GM06990 (cell line): ENCODE results near the gene GBGT1.
A peak's percentile ranks its signal among the peaks of the same experiment; 100 is the strongest.

Experiments used
- DNase-seq: peaks from one replicate; pipeline ENCODE4 v3.0.0-alpha.2; 2011; ENCODE audit not compliant: insufficient read length; ENCODE audit errors: extremely low read depth
- H3K27me3 ChIP-seq: replicated peaks from 2 replicates; pipeline ENCODE4 v1.6.0; 2011; ENCODE audit warnings: low read length; ENCODE audit not compliant: control insufficient read depth, insufficient read depth
- H3K36me3 ChIP-seq: 2 replicates; pipeline ENCODE4 v1.5.1; 2011; ENCODE audit warnings: low read length; ENCODE audit not compliant: control insufficient read depth, insufficient read depth
- H3K4me3 ChIP-seq: replicated peaks from 2 replicates; pipeline ENCODE4 v1.5.1; 2011; ENCODE audit warnings: low read depth, mild to moderate bottlenecking, control low read depth, low read length
- TF ChIP-seq, protein P1 (sequence below): IDR thresholded peaks from 2 replicates; pipeline ENCODE4 v1.5.1; 2011; ENCODE audit warnings: low read length, control low read depth, mild to moderate bottlenecking, inconsistent platforms; ENCODE audit not compliant: insufficient read depth, poor library complexity, severe bottlenecking

GBGT1 gene

DNA sequence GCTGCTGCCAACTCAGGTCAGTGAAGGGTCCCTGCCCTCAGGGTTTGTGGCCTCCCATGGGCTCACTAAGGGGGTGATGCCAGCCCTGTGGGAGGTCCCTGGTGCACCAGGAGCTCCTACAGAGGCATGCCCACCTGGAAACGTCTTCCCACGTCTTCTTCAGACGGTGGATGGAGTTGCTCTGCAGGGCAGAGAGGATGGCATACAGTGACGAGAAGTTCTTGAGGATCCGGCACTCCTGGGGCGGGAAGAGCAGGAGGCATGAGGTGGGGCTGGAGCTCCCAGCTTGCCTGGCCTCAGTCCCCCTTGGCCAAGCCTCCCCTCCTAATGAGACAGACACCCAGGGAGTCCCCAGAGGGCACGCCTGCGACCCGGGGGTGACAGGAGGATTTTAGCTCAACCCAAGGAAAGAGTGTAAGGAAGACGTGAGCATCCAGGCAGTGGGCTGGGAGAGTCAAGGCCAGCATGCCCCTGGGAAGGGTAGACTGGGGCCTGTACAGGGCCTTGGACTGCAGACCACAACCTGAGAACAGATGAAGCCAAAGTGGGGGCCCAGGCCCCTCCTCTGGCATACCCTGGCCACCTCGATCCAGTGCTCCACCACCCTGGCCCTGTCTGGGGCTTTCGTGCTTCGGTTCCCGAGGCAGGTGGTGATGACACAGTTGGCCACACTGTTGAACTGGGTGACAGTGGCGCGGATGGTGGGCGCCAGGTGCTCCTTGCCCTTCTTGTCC lies 57.0 kb downstream of the GBGT1 start:
- H3K36me3 ChIP-seq, result peaks cover 56% of the 10 kb centered on the region
- TF ChIP-seq, protein P1, sequence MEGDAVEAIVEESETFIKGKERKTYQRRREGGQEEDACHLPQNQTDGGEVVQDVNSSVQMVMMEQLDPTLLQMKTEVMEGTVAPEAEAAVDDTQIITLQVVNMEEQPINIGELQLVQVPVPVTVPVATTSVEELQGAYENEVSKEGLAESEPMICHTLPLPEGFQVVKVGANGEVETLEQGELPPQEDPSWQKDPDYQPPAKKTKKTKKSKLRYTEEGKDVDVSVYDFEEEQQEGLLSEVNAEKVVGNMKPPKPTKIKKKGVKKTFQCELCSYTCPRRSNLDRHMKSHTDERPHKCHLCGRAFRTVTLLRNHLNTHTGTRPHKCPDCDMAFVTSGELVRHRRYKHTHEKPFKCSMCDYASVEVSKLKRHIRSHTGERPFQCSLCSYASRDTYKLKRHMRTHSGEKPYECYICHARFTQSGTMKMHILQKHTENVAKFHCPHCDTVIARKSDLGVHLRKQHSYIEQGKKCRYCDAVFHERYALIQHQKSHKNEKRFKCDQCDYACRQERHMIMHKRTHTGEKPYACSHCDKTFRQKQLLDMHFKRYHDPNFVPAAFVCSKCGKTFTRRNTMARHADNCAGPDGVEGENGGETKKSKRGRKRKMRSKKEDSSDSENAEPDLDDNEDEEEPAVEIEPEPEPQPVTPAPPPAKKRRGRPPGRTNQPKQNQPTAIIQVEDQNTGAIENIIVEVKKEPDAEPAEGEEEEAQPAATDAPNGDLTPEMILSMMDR, result no peak
- DNase-seq, result no peak

DNA sequence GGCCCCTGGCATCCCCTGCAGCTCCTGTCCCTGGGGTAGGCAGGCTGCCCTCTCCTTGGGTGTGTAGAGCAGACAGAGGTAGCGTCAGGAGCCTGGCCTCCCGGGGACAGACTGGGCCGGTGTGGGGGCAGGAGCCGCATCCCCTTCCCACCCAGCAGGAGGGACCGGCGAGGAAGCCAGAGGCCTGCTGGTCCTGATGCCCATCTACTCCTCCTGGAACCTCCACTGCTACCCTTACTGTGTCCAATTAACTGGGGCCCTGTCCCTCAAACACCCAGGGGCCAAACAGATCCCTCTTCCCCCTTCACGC lies 58.3 kb downstream of the GBGT1 start:
- Histone ChIP-seq H3K36me3 (peaks cover 65% of the 10 kb centered on the region), H3K4me3 (no peak overlapping the region), H3K27me3 (no peaks in the 10 kb centered on the region)
- TF ChIP-seq, protein P1, result no peak
- no peak for DNase-seq

More for the DNA sequence above, 57.0 kb downstream of the GBGT1 start:
- no peak overlapping the region for H3K4me3 ChIP-seq
- H3K27me3 ChIP-seq, result no peaks in the 10 kb centered on the region

DNA sequence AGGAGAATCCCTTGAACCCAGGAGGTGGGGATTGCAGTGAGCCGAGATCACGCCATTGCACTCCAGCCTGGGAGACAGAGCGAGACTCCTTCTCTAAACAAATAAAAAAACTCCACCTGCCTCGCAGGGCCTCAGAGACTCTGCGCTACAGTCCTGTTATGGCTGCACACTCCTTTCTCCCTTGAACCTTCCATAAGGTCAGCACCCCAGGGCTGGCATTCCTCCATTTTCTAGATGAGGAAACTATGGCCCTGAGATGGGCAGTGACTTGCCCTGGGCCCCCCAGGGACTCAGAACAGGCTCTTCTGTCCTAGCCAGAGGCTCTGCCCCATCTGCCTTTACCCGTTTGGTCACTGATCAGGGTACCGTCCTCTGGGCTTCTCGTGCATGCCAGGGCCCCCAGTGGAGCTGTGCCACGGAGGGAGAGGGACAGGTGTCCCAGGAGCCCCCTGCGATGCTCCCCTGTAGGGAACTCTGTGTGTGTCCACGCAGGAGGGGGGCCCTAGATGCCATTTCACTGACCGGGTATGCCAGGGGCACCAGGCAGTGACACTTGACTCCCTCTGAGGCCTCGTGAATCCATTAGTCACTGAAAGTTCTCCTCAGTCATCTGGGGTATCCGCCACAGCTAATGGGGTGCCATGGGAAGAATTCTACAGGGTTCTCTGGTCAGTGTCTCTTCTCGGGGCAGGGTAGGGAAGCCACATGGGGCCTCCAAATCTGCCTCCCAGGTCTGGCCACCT lies 58.8 kb downstream of the GBGT1 start:
- H3K4me3 ChIP-seq, result no peak overlapping the region
- TF ChIP-seq, protein P1, result no peak
- no peaks in the 10 kb centered on the region for H3K27me3 ChIP-seq
- DNase-seq, result no peak
- peaks cover 64% of the 10 kb centered on the region for H3K36me3 ChIP-seq

DNA sequence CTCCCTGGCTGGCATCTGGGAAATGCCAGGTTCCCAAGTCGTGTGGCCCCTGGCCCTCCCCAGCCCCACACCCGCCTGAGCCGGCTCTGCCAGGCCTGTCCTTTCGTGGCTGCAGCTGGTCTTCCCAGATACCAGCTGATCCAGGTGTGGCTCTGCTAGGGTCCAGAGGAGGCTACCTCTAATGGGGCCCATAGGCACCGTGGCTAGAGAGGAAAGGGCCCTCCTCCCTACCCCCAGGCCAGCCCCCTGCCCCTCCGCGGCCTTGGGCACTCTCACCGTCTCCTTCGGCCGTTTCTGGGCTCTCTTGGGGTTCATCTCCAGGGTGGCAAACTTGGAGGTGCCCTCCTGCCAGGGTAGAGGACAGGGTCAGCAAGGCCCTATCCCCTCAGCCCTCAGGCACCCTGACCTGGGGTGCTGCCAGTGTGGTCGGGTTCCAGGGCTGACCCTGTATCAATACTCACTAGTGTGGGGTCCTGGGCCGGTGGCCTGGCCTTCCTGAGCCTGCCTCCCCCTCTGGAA lies 59.7 kb downstream of the GBGT1 start:
- no peak for DNase-seq
- Histone ChIP-seq H3K4me3 (no peak overlapping the region), H3K36me3 (peaks cover 62% of the 10 kb centered on the region), H3K27me3 (no peaks in the 10 kb centered on the region)
- TF ChIP-seq, protein P1, result no peak

DNA sequence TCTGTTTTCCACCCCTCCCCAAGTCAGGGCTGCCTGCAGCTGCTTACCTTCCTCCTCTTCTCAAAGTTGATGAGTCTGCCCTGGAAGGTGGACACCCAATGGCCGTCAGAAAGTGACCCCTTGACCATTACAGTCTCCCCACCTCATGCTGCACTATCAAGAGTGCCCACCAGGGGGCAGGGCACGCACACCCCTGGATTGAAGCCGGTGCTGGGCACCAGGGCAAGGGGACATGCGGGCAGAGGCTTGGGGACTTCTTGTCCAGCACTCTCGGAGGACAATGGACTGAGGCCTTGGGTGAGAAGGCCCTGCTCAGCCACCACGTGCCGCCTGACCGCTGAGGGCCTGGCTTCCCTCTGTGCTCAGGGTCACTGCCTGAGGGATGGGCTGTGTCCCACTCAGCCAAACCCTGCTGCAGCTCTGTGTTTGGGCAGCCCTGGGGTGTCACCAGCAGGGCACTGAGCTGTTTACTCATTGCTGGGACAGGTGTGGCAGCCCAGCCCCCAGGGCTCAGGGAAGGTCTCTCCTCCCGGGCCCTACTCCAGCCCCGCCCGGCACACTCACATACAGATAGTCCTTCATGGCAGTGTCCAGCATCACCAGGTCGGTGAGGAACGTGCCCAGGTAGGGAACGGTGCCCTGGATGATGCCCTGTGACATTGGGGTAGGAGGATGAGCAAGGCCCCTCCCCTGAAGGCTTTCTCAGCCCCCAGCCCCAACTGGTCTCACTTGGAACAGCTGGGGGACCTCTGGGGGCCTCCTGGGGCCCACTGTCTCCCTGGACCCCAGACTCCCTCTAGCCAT lies 60.3 kb downstream of the GBGT1 start:
- Histone ChIP-seq H3K27me3 (no peaks in the 10 kb centered on the region), H3K4me3 (no peak overlapping the region), H3K36me3 (peaks cover 62% of the 10 kb centered on the region)
- no peak for DNase-seq
- TF ChIP-seq, protein P1, result peak; percentile 91
